ENCODE data around the gene IFT25.

DNA sequence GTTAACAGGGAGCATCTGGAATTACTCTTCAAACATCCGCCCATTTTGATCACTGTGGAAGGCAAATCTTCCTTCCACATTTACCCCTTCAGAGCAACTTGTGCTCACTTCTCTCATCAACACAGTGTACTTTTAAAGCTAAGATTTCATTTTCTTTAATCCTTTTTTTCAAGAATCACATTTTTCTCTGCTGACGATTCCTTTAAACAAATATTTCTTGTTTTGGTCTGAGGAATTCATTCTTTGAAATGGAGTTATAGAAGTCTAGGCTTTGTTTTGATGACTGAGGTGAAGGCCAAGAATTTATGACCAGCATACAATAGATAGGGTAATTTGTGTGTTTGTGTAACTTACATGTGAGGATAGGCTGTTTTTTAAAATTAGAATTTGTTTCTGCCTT lies 26.2 kb upstream of the IFT25 start:
- TF ChIP-seq, protein P1, sequence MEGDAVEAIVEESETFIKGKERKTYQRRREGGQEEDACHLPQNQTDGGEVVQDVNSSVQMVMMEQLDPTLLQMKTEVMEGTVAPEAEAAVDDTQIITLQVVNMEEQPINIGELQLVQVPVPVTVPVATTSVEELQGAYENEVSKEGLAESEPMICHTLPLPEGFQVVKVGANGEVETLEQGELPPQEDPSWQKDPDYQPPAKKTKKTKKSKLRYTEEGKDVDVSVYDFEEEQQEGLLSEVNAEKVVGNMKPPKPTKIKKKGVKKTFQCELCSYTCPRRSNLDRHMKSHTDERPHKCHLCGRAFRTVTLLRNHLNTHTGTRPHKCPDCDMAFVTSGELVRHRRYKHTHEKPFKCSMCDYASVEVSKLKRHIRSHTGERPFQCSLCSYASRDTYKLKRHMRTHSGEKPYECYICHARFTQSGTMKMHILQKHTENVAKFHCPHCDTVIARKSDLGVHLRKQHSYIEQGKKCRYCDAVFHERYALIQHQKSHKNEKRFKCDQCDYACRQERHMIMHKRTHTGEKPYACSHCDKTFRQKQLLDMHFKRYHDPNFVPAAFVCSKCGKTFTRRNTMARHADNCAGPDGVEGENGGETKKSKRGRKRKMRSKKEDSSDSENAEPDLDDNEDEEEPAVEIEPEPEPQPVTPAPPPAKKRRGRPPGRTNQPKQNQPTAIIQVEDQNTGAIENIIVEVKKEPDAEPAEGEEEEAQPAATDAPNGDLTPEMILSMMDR (IDR thresholded peaks at IDR 0.05), result no peak
- TF ChIP-seq, protein P2, sequence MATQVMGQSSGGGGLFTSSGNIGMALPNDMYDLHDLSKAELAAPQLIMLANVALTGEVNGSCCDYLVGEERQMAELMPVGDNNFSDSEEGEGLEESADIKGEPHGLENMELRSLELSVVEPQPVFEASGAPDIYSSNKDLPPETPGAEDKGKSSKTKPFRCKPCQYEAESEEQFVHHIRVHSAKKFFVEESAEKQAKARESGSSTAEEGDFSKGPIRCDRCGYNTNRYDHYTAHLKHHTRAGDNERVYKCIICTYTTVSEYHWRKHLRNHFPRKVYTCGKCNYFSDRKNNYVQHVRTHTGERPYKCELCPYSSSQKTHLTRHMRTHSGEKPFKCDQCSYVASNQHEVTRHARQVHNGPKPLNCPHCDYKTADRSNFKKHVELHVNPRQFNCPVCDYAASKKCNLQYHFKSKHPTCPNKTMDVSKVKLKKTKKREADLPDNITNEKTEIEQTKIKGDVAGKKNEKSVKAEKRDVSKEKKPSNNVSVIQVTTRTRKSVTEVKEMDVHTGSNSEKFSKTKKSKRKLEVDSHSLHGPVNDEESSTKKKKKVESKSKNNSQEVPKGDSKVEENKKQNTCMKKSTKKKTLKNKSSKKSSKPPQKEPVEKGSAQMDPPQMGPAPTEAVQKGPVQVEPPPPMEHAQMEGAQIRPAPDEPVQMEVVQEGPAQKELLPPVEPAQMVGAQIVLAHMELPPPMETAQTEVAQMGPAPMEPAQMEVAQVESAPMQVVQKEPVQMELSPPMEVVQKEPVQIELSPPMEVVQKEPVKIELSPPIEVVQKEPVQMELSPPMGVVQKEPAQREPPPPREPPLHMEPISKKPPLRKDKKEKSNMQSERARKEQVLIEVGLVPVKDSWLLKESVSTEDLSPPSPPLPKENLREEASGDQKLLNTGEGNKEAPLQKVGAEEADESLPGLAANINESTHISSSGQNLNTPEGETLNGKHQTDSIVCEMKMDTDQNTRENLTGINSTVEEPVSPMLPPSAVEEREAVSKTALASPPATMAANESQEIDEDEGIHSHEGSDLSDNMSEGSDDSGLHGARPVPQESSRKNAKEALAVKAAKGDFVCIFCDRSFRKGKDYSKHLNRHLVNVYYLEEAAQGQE (IDR thresholded peaks at IDR 0.05; ENCODE audit: insufficient read depth in 1 of 2, low read depth in 2 of 2, low read length in 1 of 2), result no peak
- TF ChIP-seq TCF7L2 (IDR thresholded peaks at IDR 0.05; ENCODE audit: low read depth, low read length) (no peak), POLR2AphosphoS5 (IDR thresholded peaks at IDR 0.05; ENCODE audit: low read depth, low read length) (no peak)

Data from Panc1 (cell line).